SHP77 treated with DMSO at 0.1 percent for 48 hours (cell line): ENCODE results near the gene HACL1.

Source experiments
- DNase-seq: peaks from one replicate; lab custom pipeline; 2025; lab: John Stamatoyannopoulos, UW

The HACL1 gene

DNA sequence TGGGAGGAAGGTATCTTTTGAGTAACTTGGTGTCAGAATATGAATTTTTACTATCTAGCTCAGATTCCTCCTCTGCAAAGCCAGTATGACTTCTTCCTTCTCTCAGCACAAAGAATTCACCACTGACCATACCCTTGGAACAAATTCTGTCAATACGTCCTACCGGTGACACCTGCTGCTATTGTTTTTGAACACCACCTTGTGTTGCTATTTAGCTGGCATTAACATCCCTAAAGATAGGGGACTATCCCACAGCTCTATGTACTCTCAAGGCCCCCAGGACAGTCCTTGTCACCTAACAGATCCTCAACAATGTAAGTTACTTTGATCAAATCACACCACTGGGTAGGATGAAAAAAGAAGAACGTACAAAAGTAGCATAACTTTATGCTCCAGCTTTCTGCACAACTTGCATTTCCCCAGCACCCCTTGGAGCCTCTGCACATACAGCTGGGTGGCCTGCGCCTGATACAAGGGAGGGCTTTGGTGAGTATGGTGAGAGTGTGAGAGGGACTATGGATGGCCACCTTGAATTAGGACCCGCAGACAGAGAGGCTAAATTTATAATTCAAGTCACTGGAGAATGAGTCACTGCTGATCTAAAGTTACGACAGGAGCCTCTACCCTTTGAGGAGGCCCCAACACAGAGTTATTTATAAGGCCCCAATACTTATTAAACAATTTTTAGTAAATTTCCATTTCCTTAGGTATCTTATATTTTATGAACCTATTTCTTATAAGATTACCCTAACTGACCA, 77.5 kb downstream of the HACL1 start:
- DNase-seq = no peak

DNA sequence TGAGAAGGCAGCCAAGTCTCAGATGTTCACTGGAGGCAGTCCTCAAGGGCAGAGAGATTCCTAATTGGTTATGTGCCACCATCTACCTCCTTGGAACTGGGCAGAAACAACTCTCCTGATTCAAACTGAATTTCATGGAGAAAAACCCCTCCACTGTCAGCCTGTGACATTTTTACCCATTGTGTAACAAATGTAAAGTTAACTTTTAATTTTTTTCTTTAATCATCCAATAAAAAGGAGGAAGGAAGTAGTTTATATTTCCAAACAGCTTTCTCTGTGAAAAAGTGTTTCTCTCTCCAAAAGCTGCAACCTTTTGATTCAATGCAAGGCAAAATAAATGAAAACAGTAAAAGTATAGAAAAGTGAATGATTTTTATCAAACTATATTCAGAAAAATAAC, 79.4 kb downstream of the HACL1 start:
- no peak for DNase-seq

DNA sequence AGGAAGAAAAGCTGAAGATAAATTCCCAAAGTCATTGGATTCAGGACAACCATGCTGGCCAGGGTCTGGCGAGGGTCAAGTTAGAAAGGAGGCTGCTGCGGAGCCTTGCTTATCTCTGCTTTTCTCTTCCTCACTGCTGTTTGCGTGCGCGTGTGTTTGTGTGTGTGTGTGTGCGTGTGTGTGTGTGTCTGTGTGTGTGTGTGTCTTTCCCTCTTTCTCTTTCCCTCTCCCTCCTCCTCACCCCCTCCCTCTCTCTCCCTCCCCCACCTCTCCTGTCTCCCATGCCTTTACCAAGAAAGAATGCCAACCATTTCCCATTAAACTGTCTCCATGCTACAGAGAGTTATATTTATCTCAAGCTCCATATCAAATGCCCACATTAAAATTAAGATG, 79.8 kb downstream of the HACL1 start, which contains the start of gene COLQ:
TSS of gene COLQ (minus strand) at position 134 of the 393 bp plus-strand sequence. CDS start at position 53, 81 bp downstream.
- DNase-seq = no peak

DNA sequence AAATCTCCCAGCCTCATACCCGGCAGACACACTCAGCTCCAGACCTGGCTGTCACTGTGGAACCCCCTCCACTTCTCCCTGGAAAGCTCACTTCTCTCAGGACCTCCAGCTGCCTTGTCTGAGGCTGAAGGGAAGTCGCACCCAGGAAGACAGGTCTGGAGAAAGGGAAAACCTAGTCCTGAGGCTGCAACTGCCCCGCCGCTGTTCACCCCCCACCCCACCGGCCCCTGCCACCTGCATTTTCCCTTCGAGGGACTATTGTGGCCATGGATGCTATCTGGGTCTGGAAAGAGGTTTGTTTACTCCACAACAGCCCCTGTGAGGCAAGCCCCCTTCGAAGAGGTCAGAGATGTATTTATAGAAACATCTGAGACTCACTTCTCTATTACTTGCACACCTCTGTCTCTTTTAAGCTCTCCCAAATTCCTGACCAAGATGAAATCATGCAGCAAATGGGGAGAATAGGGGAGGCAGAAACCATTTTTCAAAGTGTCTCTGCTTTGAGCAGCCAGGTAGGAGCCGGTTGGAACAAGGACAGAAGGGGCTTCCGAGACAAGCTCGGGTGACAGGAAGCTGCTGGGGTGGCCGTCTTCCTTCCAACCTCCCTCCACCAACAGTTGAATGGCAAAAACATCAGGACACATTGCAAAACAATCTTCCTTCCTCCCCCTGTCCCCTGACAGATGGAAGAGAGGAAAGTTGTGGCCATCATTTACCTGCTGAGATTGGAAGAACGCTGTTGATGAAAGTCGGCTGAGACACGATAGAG, 80.4 kb downstream of the HACL1 start:
- DNase-seq = no peak

DNA sequence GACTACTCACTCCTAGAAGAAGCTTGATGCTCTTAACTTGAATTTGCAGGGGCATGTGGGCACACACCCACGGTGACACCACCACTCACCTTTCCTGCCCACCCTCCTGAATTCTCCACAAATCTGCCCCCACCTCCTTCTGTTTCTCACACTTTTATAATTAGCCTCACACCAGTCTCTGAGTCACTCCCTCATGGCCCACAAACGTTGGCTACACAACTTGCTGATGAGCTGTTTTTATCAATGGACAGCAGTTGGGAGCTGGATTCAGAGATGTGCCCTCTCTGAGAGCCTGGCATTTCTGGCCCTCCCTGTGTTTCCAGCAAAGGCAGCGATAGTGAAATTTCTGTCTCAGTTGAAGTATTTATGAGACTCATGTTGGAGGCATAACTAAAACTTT, 81.2 kb downstream of the HACL1 start:
- DNase-seq = no peak

DNA sequence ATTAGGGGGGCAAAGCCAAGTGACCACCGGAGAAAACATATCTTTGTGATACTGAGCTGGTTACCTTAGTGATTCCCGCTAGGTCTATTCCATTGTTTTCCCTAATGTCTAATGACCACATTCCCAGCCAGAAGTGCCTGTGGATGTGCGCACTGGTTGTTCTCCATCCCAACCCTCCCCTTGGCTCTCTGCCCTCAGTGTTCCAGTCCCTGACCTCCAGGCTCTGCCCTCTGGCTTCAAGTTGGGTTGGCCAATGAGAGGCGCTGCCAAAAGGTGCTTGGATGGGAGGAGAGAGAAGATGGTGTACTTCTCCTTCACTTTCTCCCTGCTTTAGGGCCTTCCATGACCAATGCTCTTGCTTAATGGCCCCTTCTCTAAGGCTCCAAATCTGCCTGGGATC, 82.3 kb downstream of the HACL1 start:
- DNase-seq = no peak

DNA sequence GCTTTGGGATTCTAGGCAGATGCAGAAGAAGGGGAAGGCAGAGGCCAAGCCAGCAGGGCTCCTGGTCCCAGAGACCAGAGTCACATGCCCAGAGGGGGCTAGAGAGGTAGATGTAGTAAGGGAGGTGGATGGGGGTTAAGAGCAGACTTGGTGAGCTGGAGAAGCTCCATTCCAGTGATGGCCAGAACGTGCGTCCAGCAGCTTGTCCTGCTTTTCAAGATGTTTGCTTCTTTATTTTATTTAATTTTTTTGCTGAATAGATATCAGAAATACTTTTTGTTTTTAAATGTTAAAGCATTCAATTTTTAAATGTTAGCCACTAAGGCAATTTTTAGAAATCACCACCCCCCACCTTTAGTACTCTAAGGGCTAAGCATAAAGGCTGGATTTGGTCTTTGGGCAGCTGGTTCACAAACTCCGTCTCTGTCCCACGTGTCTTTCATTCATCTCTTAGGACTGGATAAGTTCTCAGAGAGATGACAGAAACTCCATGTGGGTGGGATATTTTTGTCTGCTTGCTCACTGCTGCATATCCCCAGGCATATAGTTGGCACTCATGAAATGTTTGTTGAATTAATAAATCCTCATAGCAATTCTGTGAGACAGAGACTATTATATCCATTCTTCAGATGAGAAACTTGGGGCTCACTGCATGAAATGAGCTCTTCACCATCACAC, 86.6 kb downstream of the HACL1 start:
- no peak for DNase-seq

DNA sequence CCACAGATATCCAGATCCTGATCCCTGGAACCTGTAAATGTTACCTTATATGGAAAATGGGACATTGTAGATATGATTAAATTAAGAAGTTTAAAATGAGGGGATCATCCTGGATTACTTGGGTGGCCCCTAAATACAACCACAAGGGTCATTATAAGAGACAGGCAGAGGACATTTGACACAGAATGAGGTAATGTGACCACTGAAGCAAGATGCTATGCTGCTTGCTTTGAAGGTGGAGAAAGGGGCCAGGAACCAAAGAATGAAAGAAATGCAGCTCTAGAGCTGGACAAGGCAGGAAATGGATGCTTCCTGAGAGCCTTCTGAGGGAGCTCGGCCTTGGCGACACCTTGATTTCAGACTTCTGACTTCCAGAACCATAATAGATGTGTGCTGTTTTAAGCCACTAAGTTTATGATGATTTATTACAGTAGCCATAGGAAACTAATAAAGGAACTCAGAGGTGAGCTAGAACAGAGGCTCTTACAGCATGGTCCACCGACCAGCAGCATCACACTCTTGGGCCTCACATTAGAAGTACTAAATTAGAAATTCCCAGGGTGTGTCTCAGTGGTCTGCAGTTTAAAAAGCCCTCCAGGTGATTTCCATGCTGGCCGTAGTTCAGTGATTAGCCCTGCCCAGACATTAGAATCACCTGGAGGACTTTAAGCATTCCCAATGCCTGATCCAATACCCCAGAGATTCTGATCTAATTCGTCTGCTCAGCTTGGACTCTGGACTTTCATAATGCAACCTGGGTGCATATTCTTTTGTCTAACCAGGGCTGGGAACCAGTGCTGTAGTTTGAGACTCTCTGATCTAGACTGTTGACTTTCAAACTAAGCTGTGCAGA, 87.3 kb downstream of the HACL1 start:
- no peak for DNase-seq

DNA sequence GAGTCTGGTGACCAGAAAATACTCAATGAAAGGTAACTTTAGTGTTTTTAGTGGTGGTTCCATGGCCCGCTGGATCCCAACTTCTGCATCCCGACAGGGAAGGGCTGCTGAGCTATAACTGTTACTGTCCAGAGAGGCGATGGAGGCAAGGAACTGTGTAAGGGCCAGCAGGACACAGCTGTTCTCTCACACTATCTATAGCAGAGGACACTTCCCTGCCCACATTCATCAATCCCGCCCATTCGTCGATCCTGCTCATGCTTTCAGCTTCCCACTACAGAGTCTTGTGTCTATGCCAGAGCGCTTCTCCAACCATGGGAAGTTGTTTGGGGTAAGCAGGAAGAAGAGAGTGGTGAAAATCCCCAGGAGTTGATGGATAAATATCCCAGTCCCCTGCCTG, 88.3 kb downstream of the HACL1 start:
- no peak for DNase-seq

DNA sequence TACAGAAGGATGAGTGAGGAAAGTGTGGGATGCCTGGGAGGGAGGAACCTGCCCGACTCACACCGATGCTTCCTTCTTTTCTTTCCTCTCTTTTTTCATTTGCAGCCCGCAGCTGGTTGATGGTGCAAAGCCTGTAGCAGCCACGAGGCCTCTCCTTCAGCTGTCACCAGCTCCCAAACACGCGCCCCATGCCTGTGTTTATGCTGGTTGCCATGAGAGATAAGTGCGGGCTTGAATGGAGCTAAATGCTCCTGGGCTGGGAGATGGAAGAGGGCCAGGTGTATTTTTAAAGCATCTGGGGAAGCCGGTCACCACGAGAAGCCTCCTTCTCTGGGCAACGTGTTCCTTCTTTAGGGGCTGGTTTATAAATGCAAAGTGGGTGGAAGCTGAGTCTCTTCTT, 89.2 kb downstream of the HACL1 start:
- DNase-seq = peak; percentile 53

DNA sequence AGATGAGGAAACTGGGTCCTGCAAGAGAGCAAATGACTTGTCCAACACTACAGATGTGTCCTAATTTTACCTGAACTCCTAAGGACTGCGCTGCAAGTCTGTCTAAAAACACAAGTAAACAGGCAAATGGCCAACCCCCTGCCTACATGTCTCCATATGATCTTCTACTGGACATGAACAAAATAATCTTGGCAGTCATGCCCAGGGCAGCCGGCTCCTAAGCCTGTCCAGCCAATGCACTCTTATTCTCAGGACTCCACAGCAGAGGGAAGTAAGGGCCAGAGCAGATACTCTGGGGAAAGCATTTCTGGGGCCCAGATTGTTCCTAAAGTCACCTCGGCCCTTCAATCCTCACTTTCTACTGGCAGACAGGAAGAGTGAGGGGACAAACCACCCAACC, 90.2 kb downstream of the HACL1 start:
- no peak for DNase-seq
